Liver (tissue), 9 donors: ENCODE data around the gene PRKN. TPM values are rescaled to one million over a fixed set of nuclear protein-coding genes. Genes with fewer than 3 reads are reported as not detected.

Source experiments
- DNase-seq: peaks from one replicate; pipeline ENCODE4 v3.0.0-alpha.2; 2017; ENCODE audit warnings: low spot score
- H3K27ac ChIP-seq, 2 donors: one replicate each; pipeline ENCODE4 v1.7.0; 2013; ENCODE audit warnings: inconsistent platforms in 2 of 2, low read length in 2 of 2, control low read depth in 1 of 2, low read depth in 1 of 2, mild to moderate bottlenecking in 1 of 2
- H3K27me3 ChIP-seq, 4 donors: one replicate each; pipeline versions ENCODE4 v1.6.1 to v1.7.0; 2013; ENCODE audit warnings: low read length in 3 of 4, inconsistent platforms in 1 of 4, mild to moderate bottlenecking in 1 of 4, moderate library complexity in 1 of 4; ENCODE audit not compliant: control insufficient read depth in 4 of 4, insufficient read depth in 4 of 4
- H3K36me3 ChIP-seq, 4 donors: one replicate each; pipeline versions ENCODE4 v1.6.1 to v1.7.0; 2013; ENCODE audit warnings: low read length in 3 of 4, mild to moderate bottlenecking in 3 of 4, low read depth in 1 of 4, moderate library complexity in 1 of 4; ENCODE audit not compliant: control insufficient read depth in 4 of 4, insufficient read depth in 3 of 4
- H3K4me1 ChIP-seq, 4 donors: one replicate each; pipeline versions ENCODE4 v1.6.1 to v1.7.0; 2013; ENCODE audit warnings: low read length in 3 of 4, mild to moderate bottlenecking in 3 of 4, moderate library complexity in 1 of 4; ENCODE audit not compliant: control insufficient read depth in 4 of 4, insufficient read depth in 4 of 4
- H3K4me3 ChIP-seq, 3 donors: one replicate each; pipeline versions ENCODE4 v1.6.1 to v1.7.0; 2013; ENCODE audit warnings: low read length in 3 of 3, control low read depth in 1 of 3, low read depth in 1 of 3, mild to moderate bottlenecking in 1 of 3
- H3K9ac ChIP-seq, 2 donors: one replicate each; pipeline ENCODE4 v1.7.0; 2013; ENCODE audit warnings: low read length in 2 of 2, mild to moderate bottlenecking in 2 of 2, moderate library complexity in 2 of 2, control low read depth in 1 of 2, low read depth in 1 of 2
- H3K9me3 ChIP-seq, 4 donors: one replicate each; pipeline versions ENCODE4 v1.6.1 to v1.7.0; 2013; ENCODE audit warnings: low read length in 3 of 4; ENCODE audit not compliant: control insufficient read depth in 4 of 4
- EGR1 ChIP-seq, 2 donors: IDR thresholded peaks; 2 replicates each; pipeline ENCODE4 v1.6.1; 2016 to 2018; ENCODE audit warnings: antibody characterized with exemption in 2 of 2, low read depth in 2 of 2
- FOXA1 ChIP-seq: IDR thresholded peaks from 2 replicates; pipeline ENCODE4 v1.6.1; 2016; ENCODE audit warnings: antibody characterized with exemption
- FOXA2 ChIP-seq: IDR thresholded peaks from 2 replicates; pipeline ENCODE4 v1.6.1; 2016; ENCODE audit warnings: antibody characterized with exemption
- GABPA ChIP-seq, 2 donors: IDR thresholded peaks in 1 of 2; conservative IDR thresholded peaks in 1 of 2; 2 replicates each; pipeline ENCODE4 v1.6.1; 2016; ENCODE audit warnings: antibody characterized with exemption in 2 of 2, mild to moderate bottlenecking in 1 of 2, moderate library complexity in 1 of 2
- HNF4A ChIP-seq, 2 donors: conservative IDR thresholded peaks; 2 replicates each; pipeline ENCODE4 v1.6.1; 2016; ENCODE audit warnings: antibody characterized with exemption in 2 of 2, mild to moderate bottlenecking in 2 of 2
- HNF4G ChIP-seq: IDR thresholded peaks from 2 replicates; pipeline ENCODE4 v1.6.1; 2016; ENCODE audit warnings: antibody characterized with exemption
- JUND ChIP-seq, 2 donors: IDR thresholded peaks; 2 replicates each; pipeline ENCODE4 v1.6.1; 2016; ENCODE audit warnings: antibody characterized with exemption in 2 of 2
- MAX ChIP-seq: IDR thresholded peaks from 2 replicates; pipeline ENCODE4 v1.6.1; 2016; ENCODE audit warnings: antibody characterized with exemption
- NR2F2 ChIP-seq: IDR thresholded peaks from 2 replicates; pipeline ENCODE4 v1.6.1; 2016; ENCODE audit warnings: antibody characterized with exemption
- RAD21 ChIP-seq, 2 donors: IDR thresholded peaks; 2 replicates each; pipeline ENCODE4 v1.6.1; 2016; ENCODE audit warnings: antibody characterized with exemption in 2 of 2, mild to moderate bottlenecking in 2 of 2
- REST ChIP-seq: IDR thresholded peaks from 2 replicates; pipeline ENCODE4 v1.6.1; 2016; ENCODE audit warnings: antibody characterized with exemption, mild to moderate bottlenecking
- RXRA ChIP-seq, 2 donors: IDR thresholded peaks; 2 replicates each; pipeline ENCODE4 v1.6.1; 2017 to 2018; ENCODE audit warnings: antibody characterized with exemption in 2 of 2, mild to moderate bottlenecking in 1 of 2
- SP1 ChIP-seq: IDR thresholded peaks from 2 replicates; pipeline ENCODE4 v1.6.1; 2018; ENCODE audit warnings: antibody characterized with exemption, mild to moderate bottlenecking
- TAF1 ChIP-seq: conservative IDR thresholded peaks from 2 replicates; pipeline ENCODE4 v1.6.1; 2016; ENCODE audit warnings: antibody characterized with exemption, mild to moderate bottlenecking
- YY1 ChIP-seq: IDR thresholded peaks from 2 replicates; pipeline ENCODE4 v1.6.1; 2016; ENCODE audit warnings: antibody characterized with exemption, mild to moderate bottlenecking
- WGBS: extraction: QIAGEN DNeasy Blood & Tissue Kit; methylation state at CpG from one replicate; pipeline ENCODE4 v1.1.7; 2013; 5-methylcytosine and 5-hydroxymethylcytosine counted together
- polyA plus RNA-seq, 2 donors: library from polyadenylated mRNA; stranded (reverse) in 1 of 2; unstranded in 1 of 2; fragments of 200-250 nt in 1 of 2; fragments of >200 nt in 1 of 2; fragmentation: Nextera tagmentation in 1 of 2; extraction: Ambion mirVana in 1 of 2; gene quantifications; one replicate each; pipeline versions ENCODE4 v1.2.1 to v1.2.3, GENCODE V29; 2013 to 2015
- total RNA-seq, 2 donors: library from RNA; depleted of rRNA; stranded (reverse); fragments of >200 nt; gene quantifications; one replicate each; pipeline ENCODE4 v1.2.3, GENCODE V29; 2014
- TF ChIP-seq, protein P1 (sequence below): IDR thresholded peaks from 2 replicates; pipeline ENCODE4 v1.6.1; 2016; ENCODE audit warnings: antibody characterized with exemption
- TF ChIP-seq, protein P2 (sequence below): fragments of 150-350 bp; IDR thresholded peaks from 2 replicates; pipeline ENCODE4 v1.5.1; 2017; ENCODE audit warnings: improper control_type of control experiment, low read depth, low read length; ENCODE audit not compliant: missing input control
- TF ChIP-seq, protein P3 (sequence below): IDR thresholded peaks from 2 replicates; pipeline ENCODE4 v1.6.1; 2016; ENCODE audit warnings: antibody characterized with exemption
- donor health status: healthy.
- donor health status: healthy.
- donor health status: healthy.
- donor health status: healthy.
- donor health status: healthy.

The PRKN gene
- total and polyA plus RNA-seq, 4 donors, result 0.47 to 4.1 (median 3.2) TPM

- H3K4me3 ChIP-seq, result no peak overlapping the region
- H3K9ac ChIP-seq, result no peak overlapping the region
- peaks cover 0 to 1% (median 0%) of the 10 kb centered on the region in 4 donors for H3K4me1 ChIP-seq
- WGBS, result 97% methylated on average over 1 of the region's 1 CpG
- DNase-seq, result no peak
- TF ChIP-seq, protein P1, sequence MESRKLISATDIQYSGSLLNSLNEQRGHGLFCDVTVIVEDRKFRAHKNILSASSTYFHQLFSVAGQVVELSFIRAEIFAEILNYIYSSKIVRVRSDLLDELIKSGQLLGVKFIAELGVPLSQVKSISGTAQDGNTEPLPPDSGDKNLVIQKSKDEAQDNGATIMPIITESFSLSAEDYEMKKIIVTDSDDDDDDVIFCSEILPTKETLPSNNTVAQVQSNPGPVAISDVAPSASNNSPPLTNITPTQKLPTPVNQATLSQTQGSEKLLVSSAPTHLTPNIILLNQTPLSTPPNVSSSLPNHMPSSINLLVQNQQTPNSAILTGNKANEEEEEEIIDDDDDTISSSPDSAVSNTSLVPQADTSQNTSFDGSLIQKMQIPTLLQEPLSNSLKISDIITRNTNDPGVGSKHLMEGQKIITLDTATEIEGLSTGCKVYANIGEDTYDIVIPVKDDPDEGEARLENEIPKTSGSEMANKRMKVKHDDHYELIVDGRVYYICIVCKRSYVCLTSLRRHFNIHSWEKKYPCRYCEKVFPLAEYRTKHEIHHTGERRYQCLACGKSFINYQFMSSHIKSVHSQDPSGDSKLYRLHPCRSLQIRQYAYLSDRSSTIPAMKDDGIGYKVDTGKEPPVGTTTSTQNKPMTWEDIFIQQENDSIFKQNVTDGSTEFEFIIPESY, result no peak
- TF ChIP-seq YY1 (no peak), FOXA1 (no peak), RXRA (IDR thresholded peaks at IDR 0.05) (no peak), EGR1 (IDR thresholded peaks at IDR 0.05; ENCODE audit: low read depth in 2 of 2) (no peak), RAD21 (IDR thresholded peaks at IDR 0.05) (no peak), HNF4G (no peak), FOXA2 (no peak), HNF4A (conservative IDR thresholded peaks at IDR 0.05) (no peak), JUND (IDR thresholded peaks at IDR 0.05) (no peak)
- TF ChIP-seq, protein P2, sequence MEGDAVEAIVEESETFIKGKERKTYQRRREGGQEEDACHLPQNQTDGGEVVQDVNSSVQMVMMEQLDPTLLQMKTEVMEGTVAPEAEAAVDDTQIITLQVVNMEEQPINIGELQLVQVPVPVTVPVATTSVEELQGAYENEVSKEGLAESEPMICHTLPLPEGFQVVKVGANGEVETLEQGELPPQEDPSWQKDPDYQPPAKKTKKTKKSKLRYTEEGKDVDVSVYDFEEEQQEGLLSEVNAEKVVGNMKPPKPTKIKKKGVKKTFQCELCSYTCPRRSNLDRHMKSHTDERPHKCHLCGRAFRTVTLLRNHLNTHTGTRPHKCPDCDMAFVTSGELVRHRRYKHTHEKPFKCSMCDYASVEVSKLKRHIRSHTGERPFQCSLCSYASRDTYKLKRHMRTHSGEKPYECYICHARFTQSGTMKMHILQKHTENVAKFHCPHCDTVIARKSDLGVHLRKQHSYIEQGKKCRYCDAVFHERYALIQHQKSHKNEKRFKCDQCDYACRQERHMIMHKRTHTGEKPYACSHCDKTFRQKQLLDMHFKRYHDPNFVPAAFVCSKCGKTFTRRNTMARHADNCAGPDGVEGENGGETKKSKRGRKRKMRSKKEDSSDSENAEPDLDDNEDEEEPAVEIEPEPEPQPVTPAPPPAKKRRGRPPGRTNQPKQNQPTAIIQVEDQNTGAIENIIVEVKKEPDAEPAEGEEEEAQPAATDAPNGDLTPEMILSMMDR, result no peak
- no peaks in the 10 kb centered on the region for H3K36me3 ChIP-seq
- H3K9me3 ChIP-seq, result no peaks in the 10 kb centered on the region
- H3K27me3 ChIP-seq, result no peaks in the 10 kb centered on the region
- no peak overlapping the region for H3K27ac ChIP-seq
These were observed 490.2 kb downstream of the PRKN start for GRCh38 chr6:162237331-162237730.

- Histone ChIP-seq H3K9me3 (no peaks in the 10 kb centered on the region), H3K27ac (no peak overlapping the region), H3K4me3 (no peak overlapping the region), H3K9ac (no peak overlapping the region), H3K4me1 (peaks cover 0 to 1% (median 0%) of the 10 kb centered on the region in 4 donors), H3K36me3 (no peaks in the 10 kb centered on the region), H3K27me3 (no peaks in the 10 kb centered on the region)
- no peak for DNase-seq
- TF ChIP-seq REST (no peak), HNF4A (conservative IDR thresholded peaks at IDR 0.05) (peak; percentile 46 to 69), EGR1 (IDR thresholded peaks at IDR 0.05; ENCODE audit: low read depth in 2 of 2) (no peak), GABPA (IDR thresholded peaks at IDR 0.05 in 1 of 2, conservative IDR thresholded peaks at IDR 0.05 in 1 of 2) (no peak), RXRA (IDR thresholded peaks at IDR 0.05) (no peak), TAF1 (no peak), FOXA2 (no peak), JUND (IDR thresholded peaks at IDR 0.05) (no peak), HNF4G (peak; percentile 27), SP1 (peak; percentile 49), RAD21 (IDR thresholded peaks at IDR 0.05) (peak in 1 of 2 donors; percentile 14), FOXA1 (no peak), MAX (no peak), NR2F2 (no peak), YY1 (no peak)
- TF ChIP-seq, protein P2, result no peak
- TF ChIP-seq, protein P1, result no peak
- TF ChIP-seq, protein P3, sequence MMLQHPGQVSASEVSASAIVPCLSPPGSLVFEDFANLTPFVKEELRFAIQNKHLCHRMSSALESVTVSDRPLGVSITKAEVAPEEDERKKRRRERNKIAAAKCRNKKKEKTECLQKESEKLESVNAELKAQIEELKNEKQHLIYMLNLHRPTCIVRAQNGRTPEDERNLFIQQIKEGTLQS, result no peak
- WGBS, result 35% methylated on average over 2 of the region's 2 CpGs
These were observed 492.9 kb downstream of the PRKN start for GRCh38 chr6:162234631-162235030.
